Transverse colon (tissue), 4 donors: ENCODE measurements around the gene STXBP1. TPM values are rescaled to one million over a fixed set of nuclear protein-coding genes. Genes with fewer than 3 reads are reported as not detected.
A peak's percentile ranks its signal among the peaks of the same experiment; 100 is the strongest.

Source experiments
- DNase-seq: peaks from one replicate; pipeline ENCODE4 v3.0.0-alpha.2; 2019
- H3K27ac ChIP-seq, 4 donors: fragments of 200-600 bp; sonication (generic); 2 replicates each; pipeline ENCODE4 v1.5.1; 2016 to 2018; ENCODE audit warnings: inconsistent platforms in 4 of 4
- H3K27me3 ChIP-seq: fragments of 200-600 bp; sonication (generic); 2 replicates; pipeline ENCODE4 v1.5.1; 2017; ENCODE audit warnings: inconsistent platforms
- H3K36me3 ChIP-seq, 4 donors: fragments of 200-600 bp; sonication (generic); 2 replicates each; pipeline ENCODE4 v1.5.1; 2017 to 2019; ENCODE audit warnings: inconsistent platforms in 4 of 4
- H3K4me1 ChIP-seq, 4 donors: fragments of 200-600 bp; sonication (generic); 2 replicates each; pipeline ENCODE4 v1.5.1; 2017 to 2020; ENCODE audit warnings: inconsistent platforms in 4 of 4
- H3K4me3 ChIP-seq, 4 donors: fragments of 200-600 bp; sonication (generic); 1 replicate in 1 of 4; 2 replicates in 3 of 4; pipeline versions ENCODE4 v1.5.1 to v1.6.1; 2017 to 2019; ENCODE audit warnings: inconsistent platforms in 4 of 4
- H3K9me3 ChIP-seq, 2 donors: fragments of 200-600 bp; sonication (generic); 2 replicates each; pipeline ENCODE4 v1.5.1; 2017 to 2019; ENCODE audit warnings: inconsistent platforms in 2 of 2
- CTCF ChIP-seq, 5 experiments: fragments of 200-600 bp in 3 of 5; fragments of 450-650 bp in 2 of 5; sonication (generic) in 3 of 5; IDR thresholded peaks; 1 replicate in 2 of 5; 2 replicates in 3 of 5; pipeline ENCODE4 v1.5.1; 2016 to 2017; ENCODE audit warnings: antibody characterized with exemption in 5 of 5, inconsistent platforms in 3 of 5, mild to moderate bottlenecking in 2 of 5, moderate library complexity in 1 of 5
- EP300 ChIP-seq: sonication (generic); formaldehyde crosslinking; IDR thresholded peaks from one replicate; pipeline ENCODE4 v1.6.1; 2017; ENCODE audit warnings: antibody characterized with exemption, low read depth
- POLR2A ChIP-seq: fragments of 450-650 bp; IDR thresholded peaks from one replicate; pipeline ENCODE4 v1.6.1; 2016; ENCODE audit warnings: antibody characterized with exemption, mild to moderate bottlenecking, moderate library complexity
- POLR2AphosphoS5 ChIP-seq, 3 donors: sonication (generic); formaldehyde crosslinking; IDR thresholded peaks; one replicate each; pipeline ENCODE4 v1.6.1; 2016; ENCODE audit warnings: antibody characterized with exemption in 3 of 3
- WGBS, 2 donors: methylation state at CpG; one replicate each; pipeline ENCODE4 v1.1.5; 2018; ENCODE audit warnings: low coverage in 1 of 2; 5-methylcytosine and 5-hydroxymethylcytosine counted together
- in situ Hi-C, 4 donors: fragments of 200-750 bp; cut with MboI; loops; one replicate each; pipeline versions ENCODE4 v1.15.0 to v1.15.1; 2017; ENCODE audit warnings: low sequenced_read_pairs in 3 of 4, low pct_ligation_motif_present in 1 of 4, low pct_unique_long_range_greater_than_20kb in 1 of 4
- intact Hi-C: fragments of 100-400 bp; cut with DNase I; formaldehyde crosslinking; loops from one replicate; pipeline ENCODE4 v1.15.1; 2023; ENCODE audit warnings: low total_unique reads
- total RNA-seq, 4 donors: library from RNA; depleted of rRNA; stranded (reverse); fragments of >200 nt; gene quantifications; one replicate each; pipeline ENCODE4 v1.1.0, GENCODE V29; 2016

Gene STXBP1
- total RNA-seq, 4 donors from 2014 or later, result 7.9 to 193 (median 13.3) TPM

GRCh38 chr9:127567730-127568617 is 44.1 kb upstream of the STXBP1 start:
- WGBS, 2 donors, result 4% methylated on average over 31 of the region's 36 CpGs; no CpG with 5 or more reads in 1 of the 2 donors
- H3K36me3 ChIP-seq, result no peaks in the 10 kb centered on the region
- no peak for TF ChIP-seq CTCF (IDR thresholded peaks at IDR 0.05)
- peak; percentile 14 for TF ChIP-seq POLR2A
- no peak for TF ChIP-seq POLR2AphosphoS5 (IDR thresholded peaks at IDR 0.05)
- TF ChIP-seq EP300, result no peak
- H3K4me3 ChIP-seq, result peak overlapping the region; percentile 91 to 95 (median 92)
- intact Hi-C loops, result no loop called here
- H3K27me3 ChIP-seq, result no peaks in the 10 kb centered on the region
- H3K4me1 ChIP-seq, result peaks cover 31 to 71% (median 56%) of the 10 kb centered on the region in 4 donors
- H3K27ac ChIP-seq, result peak overlapping the region; percentile 97 to 98 (median 97)
- no peaks in the 10 kb centered on the region for H3K9me3 ChIP-seq
- in situ Hi-C loops, result no loop called here
- DNase-seq, result peak; percentile 36

GRCh38 chr9:127568618-127568970 is 43.5 kb upstream of the STXBP1 start:
- H3K9me3 ChIP-seq, result no peaks in the 10 kb centered on the region
- TF ChIP-seq CTCF (IDR thresholded peaks at IDR 0.05) (no peak), POLR2AphosphoS5 (IDR thresholded peaks at IDR 0.05) (no peak), POLR2A (no peak), EP300 (no peak)
- in situ Hi-C loops (no loop called here), intact Hi-C loops (no loop called here)
- no peak for DNase-seq
- peak overlapping the region; percentile 97 to 98 (median 97) for H3K27ac ChIP-seq
- H3K27me3 ChIP-seq, result no peaks in the 10 kb centered on the region
- 0% methylated on average over 27 of the region's 50 CpGs; no CpG with 5 or more reads in 1 of the 2 donors for WGBS, 2 donors
- H3K36me3 ChIP-seq, result no peaks in the 10 kb centered on the region
- H3K4me1 ChIP-seq, result peaks cover 27 to 71% (median 54%) of the 10 kb centered on the region in 4 donors
- H3K4me3 ChIP-seq, result peak overlapping the region; percentile 91 to 95 (median 92)

GRCh38 chr9:127568971-127569885 is 42.8 kb upstream of the STXBP1 start:
- peaks cover 31 to 75% (median 57%) of the 10 kb centered on the region in 4 donors for H3K4me1 ChIP-seq
- WGBS, 2 donors, result 0 to 1% methylated on average over 6 to 36 of the region's 78 CpGs
- DNase-seq, result peak; percentile 88

More at GRCh38 chr9:127568971-127569885, 42.8 kb upstream of the STXBP1 start:
- in situ Hi-C loops (no loop called here), intact Hi-C loops (no loop called here)
- Histone ChIP-seq H3K27ac (peak overlapping the region; percentile 97 to 98 (median 97)), H3K36me3 (no peaks in the 10 kb centered on the region), H3K9me3 (no peaks in the 10 kb centered on the region), H3K4me3 (peak overlapping the region; percentile 91 to 95 (median 92)), H3K27me3 (no peaks in the 10 kb centered on the region)
- peak; percentile 45 to 74 (median 68) for TF ChIP-seq POLR2AphosphoS5 (IDR thresholded peaks at IDR 0.05)
- no peak for TF ChIP-seq CTCF (IDR thresholded peaks at IDR 0.05)
- TF ChIP-seq POLR2A, result peak; percentile 77
- TF ChIP-seq EP300, result peak; percentile 44
